ENCODE data around the gene PTPN13.

PTPN13 gene

GRCh38 chr4:86556791-86557415 is 37.2 kb upstream of the PTPN13 start:
- Histone ChIP-seq H4K8ac (ENCODE audit: low read depth, low read length) (no peak overlapping the region), H3K36me3 (ENCODE audit: control insufficient read depth, insufficient read depth, low read length) (no peaks in the 10 kb centered on the region), H3K9ac (ENCODE audit: low read length) (no peak overlapping the region), H3K4ac (ENCODE audit: low read depth, low read length) (no peak overlapping the region), H2AK5ac (ENCODE audit: low read length) (no peak overlapping the region), H3K79me1 (ENCODE audit: low read length) (no peaks in the 10 kb centered on the region), H3K4me2 (ENCODE audit: low read length) (no peak overlapping the region), H3K23ac (ENCODE audit: low read length) (no peak overlapping the region), H3K18ac (ENCODE audit: low read length) (no peak overlapping the region), H3K79me2 (ENCODE audit: control insufficient read depth, insufficient read depth, low read length) (no peaks in the 10 kb centered on the region), H3K4me1 (ENCODE audit: control insufficient read depth, low read depth, low read length) (no peaks in the 10 kb centered on the region), H4K5ac (ENCODE audit: low read length) (no peak overlapping the region), H3K27me3 (ENCODE audit: insufficient read depth, low read length, poor library complexity) (no peaks in the 10 kb centered on the region), H2BK5ac (ENCODE audit: low read length) (no peak overlapping the region), H2BK120ac (ENCODE audit: low read depth, low read length) (no peak overlapping the region), H3K4me3 (ENCODE audit: low read length) (no peak overlapping the region), H3K27ac (ENCODE audit: low read depth, low read length) (no peak overlapping the region), H2BK15ac (replicated peaks; ENCODE audit: low read depth) (no peak overlapping the region), H3K56ac (ENCODE audit: low read length) (no peak overlapping the region)
- DNase-seq = peak; percentile 25

GRCh38 chr4:86557526-86557925 is 36.6 kb upstream of the PTPN13 start:
- no peak overlapping the region for H3K4ac ChIP-seq (ENCODE audit: low read depth, low read length)
- no peak overlapping the region for H2BK120ac ChIP-seq (ENCODE audit: low read depth, low read length)
- DNase-seq = no peak
- no peak overlapping the region for H4K5ac ChIP-seq (ENCODE audit: low read length)
- no peak overlapping the region for H3K9ac ChIP-seq (ENCODE audit: low read length)
- H2BK5ac ChIP-seq (ENCODE audit: low read length) = no peak overlapping the region
- H4K8ac ChIP-seq (ENCODE audit: low read depth, low read length) = no peak overlapping the region
- whole genome bisulfite sequencing (ENCODE audit: extremely low coverage, insufficient coverage, low lambda C conversion rate) = no CpG with 5 or more reads among the region's 1 CpG
- no peak overlapping the region for H2AK5ac ChIP-seq (ENCODE audit: low read length)
- no peaks in the 10 kb centered on the region for H3K4me1 ChIP-seq (ENCODE audit: control insufficient read depth, low read depth, low read length)
- no peak overlapping the region for H3K23ac ChIP-seq (ENCODE audit: low read length)
- no peaks in the 10 kb centered on the region for H3K79me2 ChIP-seq (ENCODE audit: control insufficient read depth, insufficient read depth, low read length)
- no peak overlapping the region for H2BK15ac ChIP-seq (replicated peaks; ENCODE audit: low read depth)
- H3K79me1 ChIP-seq (ENCODE audit: low read length) = no peaks in the 10 kb centered on the region
- no peaks in the 10 kb centered on the region for H3K27me3 ChIP-seq (ENCODE audit: insufficient read depth, low read length, poor library complexity)
- no peaks in the 10 kb centered on the region for H3K36me3 ChIP-seq (ENCODE audit: control insufficient read depth, insufficient read depth, low read length)
- no peak overlapping the region for H3K27ac ChIP-seq (ENCODE audit: low read depth, low read length)
- no peak overlapping the region for H3K56ac ChIP-seq (ENCODE audit: low read length)
- H3K4me3 ChIP-seq (ENCODE audit: low read length) = no peak overlapping the region
- H3K18ac ChIP-seq (ENCODE audit: low read length) = no peak overlapping the region
- H3K4me2 ChIP-seq (ENCODE audit: low read length) = no peak overlapping the region

- Histone ChIP-seq H3K27ac (ENCODE audit: low read depth, low read length) (no peak overlapping the region), H3K36me3 (ENCODE audit: control insufficient read depth, insufficient read depth, low read length) (no peaks in the 10 kb centered on the region), H2BK120ac (ENCODE audit: low read depth, low read length) (no peak overlapping the region), H4K8ac (ENCODE audit: low read depth, low read length) (no peak overlapping the region), H3K79me2 (ENCODE audit: control insufficient read depth, insufficient read depth, low read length) (no peaks in the 10 kb centered on the region), H3K4me2 (ENCODE audit: low read length) (no peak overlapping the region), H3K9ac (ENCODE audit: low read length) (no peak overlapping the region), H4K5ac (ENCODE audit: low read length) (no peak overlapping the region), H3K79me1 (ENCODE audit: low read length) (no peaks in the 10 kb centered on the region), H3K4me1 (ENCODE audit: control insufficient read depth, low read depth, low read length) (no peaks in the 10 kb centered on the region), H3K23ac (ENCODE audit: low read length) (no peak overlapping the region), H3K27me3 (ENCODE audit: insufficient read depth, low read length, poor library complexity) (no peaks in the 10 kb centered on the region), H2AK5ac (ENCODE audit: low read length) (no peak overlapping the region), H3K4ac (ENCODE audit: low read depth, low read length) (no peak overlapping the region), H3K18ac (ENCODE audit: low read length) (no peak overlapping the region), H3K4me3 (ENCODE audit: low read length) (no peak overlapping the region), H3K56ac (ENCODE audit: low read length) (no peak overlapping the region), H2BK15ac (replicated peaks; ENCODE audit: low read depth) (no peak overlapping the region), H2BK5ac (ENCODE audit: low read length) (no peak overlapping the region)
- no peak for DNase-seq
- WGBS (ENCODE audit: extremely low coverage, insufficient coverage, low lambda C conversion rate) = no CpG with 5 or more reads among the region's 5 CpGs
Observed at GRCh38 chr4:86558258-86558657, 35.9 kb upstream of the PTPN13 start.

- no peak overlapping the region for H4K8ac ChIP-seq (ENCODE audit: low read depth, low read length)
- H3K4me3 ChIP-seq (ENCODE audit: low read length) = no peak overlapping the region
- no peaks in the 10 kb centered on the region for H3K79me1 ChIP-seq (ENCODE audit: low read length)
- H4K5ac ChIP-seq (ENCODE audit: low read length) = no peak overlapping the region
- no CpG with 5 or more reads among the region's 1 CpG for WGBS (ENCODE audit: extremely low coverage, insufficient coverage, low lambda C conversion rate)
- H3K23ac ChIP-seq (ENCODE audit: low read length) = no peak overlapping the region
- H3K56ac ChIP-seq (ENCODE audit: low read length) = no peak overlapping the region
- H3K18ac ChIP-seq (ENCODE audit: low read length) = no peak overlapping the region
- H3K27ac ChIP-seq (ENCODE audit: low read depth, low read length) = no peak overlapping the region
- no peak overlapping the region for H2BK15ac ChIP-seq (replicated peaks; ENCODE audit: low read depth)
- H2BK5ac ChIP-seq (ENCODE audit: low read length) = no peak overlapping the region
- H3K9ac ChIP-seq (ENCODE audit: low read length) = no peak overlapping the region
- no peak overlapping the region for H2BK120ac ChIP-seq (ENCODE audit: low read depth, low read length)
- no peaks in the 10 kb centered on the region for H3K27me3 ChIP-seq (ENCODE audit: insufficient read depth, low read length, poor library complexity)
- H3K79me2 ChIP-seq (ENCODE audit: control insufficient read depth, insufficient read depth, low read length) = no peaks in the 10 kb centered on the region
- DNase-seq = no peak
- no peaks in the 10 kb centered on the region for H3K36me3 ChIP-seq (ENCODE audit: control insufficient read depth, insufficient read depth, low read length)
- H3K4me1 ChIP-seq (ENCODE audit: control insufficient read depth, low read depth, low read length) = no peaks in the 10 kb centered on the region
- no peak overlapping the region for H2AK5ac ChIP-seq (ENCODE audit: low read length)
- H3K4me2 ChIP-seq (ENCODE audit: low read length) = no peak overlapping the region
- H3K4ac ChIP-seq (ENCODE audit: low read depth, low read length) = no peak overlapping the region
Observed at GRCh38 chr4:86558797-86559196, 35.3 kb upstream of the PTPN13 start.

GRCh38 chr4:86560447-86560846 is 33.7 kb upstream of the PTPN13 start:
- Histone ChIP-seq H3K4me3 (ENCODE audit: low read length) (no peak overlapping the region), H3K23ac (ENCODE audit: low read length) (no peak overlapping the region), H3K79me1 (ENCODE audit: low read length) (no peaks in the 10 kb centered on the region), H3K18ac (ENCODE audit: low read length) (no peak overlapping the region), H2BK120ac (ENCODE audit: low read depth, low read length) (no peak overlapping the region), H3K79me2 (ENCODE audit: control insufficient read depth, insufficient read depth, low read length) (no peaks in the 10 kb centered on the region), H3K56ac (ENCODE audit: low read length) (no peak overlapping the region), H3K4me1 (ENCODE audit: control insufficient read depth, low read depth, low read length) (no peaks in the 10 kb centered on the region), H3K4me2 (ENCODE audit: low read length) (no peak overlapping the region), H3K27ac (ENCODE audit: low read depth, low read length) (no peak overlapping the region), H4K5ac (ENCODE audit: low read length) (no peak overlapping the region), H3K9ac (ENCODE audit: low read length) (no peak overlapping the region), H3K27me3 (ENCODE audit: insufficient read depth, low read length, poor library complexity) (no peaks in the 10 kb centered on the region), H3K36me3 (ENCODE audit: control insufficient read depth, insufficient read depth, low read length) (no peaks in the 10 kb centered on the region), H3K4ac (ENCODE audit: low read depth, low read length) (no peak overlapping the region), H2BK5ac (ENCODE audit: low read length) (no peak overlapping the region), H4K8ac (ENCODE audit: low read depth, low read length) (no peak overlapping the region), H2AK5ac (ENCODE audit: low read length) (no peak overlapping the region), H2BK15ac (replicated peaks; ENCODE audit: low read depth) (no peak overlapping the region)
- DNase-seq = peak; percentile 50
- no CpG with 5 or more reads among the region's 2 CpGs for WGBS (ENCODE audit: extremely low coverage, insufficient coverage, low lambda C conversion rate)

GRCh38 chr4:86561256-86561655 is 32.9 kb upstream of the PTPN13 start:
- Histone ChIP-seq H3K27ac (ENCODE audit: low read depth, low read length) (no peak overlapping the region), H4K5ac (ENCODE audit: low read length) (no peak overlapping the region), H2BK15ac (replicated peaks; ENCODE audit: low read depth) (no peak overlapping the region), H3K36me3 (ENCODE audit: control insufficient read depth, insufficient read depth, low read length) (no peaks in the 10 kb centered on the region), H3K27me3 (ENCODE audit: insufficient read depth, low read length, poor library complexity) (no peaks in the 10 kb centered on the region), H3K18ac (ENCODE audit: low read length) (no peak overlapping the region), H2BK120ac (ENCODE audit: low read depth, low read length) (no peak overlapping the region), H3K4ac (ENCODE audit: low read depth, low read length) (no peak overlapping the region), H2BK5ac (ENCODE audit: low read length) (no peak overlapping the region), H3K79me1 (ENCODE audit: low read length) (no peaks in the 10 kb centered on the region), H3K4me1 (ENCODE audit: control insufficient read depth, low read depth, low read length) (no peaks in the 10 kb centered on the region), H3K4me2 (ENCODE audit: low read length) (no peak overlapping the region), H3K4me3 (ENCODE audit: low read length) (no peak overlapping the region), H3K79me2 (ENCODE audit: control insufficient read depth, insufficient read depth, low read length) (no peaks in the 10 kb centered on the region), H2AK5ac (ENCODE audit: low read length) (no peak overlapping the region), H3K23ac (ENCODE audit: low read length) (no peak overlapping the region), H4K8ac (ENCODE audit: low read depth, low read length) (no peak overlapping the region), H3K9ac (ENCODE audit: low read length) (no peak overlapping the region), H3K56ac (ENCODE audit: low read length) (no peak overlapping the region)
- DNase-seq = no peak
- no CpG with 5 or more reads among the region's 1 CpG for WGBS (ENCODE audit: extremely low coverage, insufficient coverage, low lambda C conversion rate)
